HUDEP-2 (cell line): ENCODE results near the gene LORICRIN.

Source experiments
- DNase-seq, 76 experiments: peaks; one replicate each; lab custom pipeline; 2025; ENCODE audit not compliant: unreplicated experiment in 76 of 76; lab: John Stamatoyannopoulos, UW

Gene LORICRIN

DNA sequence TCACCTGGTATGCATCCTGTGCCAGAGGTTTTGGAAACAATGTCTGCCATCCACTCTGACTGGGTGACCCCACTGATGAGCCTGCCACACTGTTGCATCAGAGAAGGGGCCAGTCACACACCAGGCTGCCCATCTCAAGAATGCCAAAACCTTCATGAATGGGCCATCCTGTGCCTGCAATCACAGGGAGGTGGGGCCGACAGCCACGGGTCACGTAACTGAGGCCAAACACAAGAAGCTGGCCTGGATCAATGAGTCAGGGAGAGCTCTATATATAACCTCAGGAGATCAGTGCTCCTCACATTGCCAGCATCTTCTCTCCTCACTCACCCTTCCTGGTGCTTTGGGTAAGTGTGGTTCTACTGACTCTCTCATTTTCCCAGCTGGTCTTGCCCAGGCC, at the start of gene LORICRIN:
LORICRIN (plus strand) TSS at position 301 of the 400 bp plus-strand sequence. CDS start 1,263 bp downstream, outside the sequence.
- no peak for DNase-seq

DNA sequence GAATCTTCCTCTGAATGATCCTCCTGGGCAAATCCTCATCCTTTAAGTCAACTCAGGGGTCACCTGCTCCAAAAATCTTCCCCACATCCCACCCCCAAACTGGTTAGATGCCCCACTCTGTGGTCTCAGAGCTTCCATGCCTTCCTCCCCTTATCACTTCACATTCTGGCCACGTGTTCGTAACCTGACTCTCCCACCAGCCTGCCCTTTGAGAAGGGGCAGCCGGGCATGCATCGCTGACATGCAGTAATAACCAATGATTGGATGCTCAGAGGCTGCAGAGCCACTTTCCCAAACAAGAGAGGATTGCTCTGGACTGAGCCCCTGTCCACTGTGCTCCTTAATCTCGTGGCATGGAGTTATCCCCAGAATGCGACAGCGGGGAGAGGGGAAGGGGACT, 49.3 kb upstream of the LORICRIN start:
- no peak for DNase-seq

DNA sequence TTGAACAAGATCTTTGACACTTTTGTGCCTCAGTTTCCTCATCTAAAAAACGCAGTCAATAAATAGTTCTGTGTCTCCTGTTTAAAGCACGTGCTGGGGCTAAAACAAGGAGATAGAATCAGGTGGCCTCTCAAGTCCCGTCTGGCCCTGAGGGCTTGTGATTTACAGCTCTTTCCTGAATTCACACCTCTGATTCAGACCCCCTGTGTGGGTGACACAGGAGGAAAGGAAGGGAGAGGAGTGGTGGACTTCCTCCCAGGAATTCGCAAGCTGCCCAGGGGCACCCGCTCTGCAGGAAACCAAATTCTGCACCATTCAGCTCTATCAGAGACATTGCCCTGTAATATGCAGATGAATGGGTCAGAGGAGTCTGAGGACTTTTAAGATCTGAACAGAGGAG, 47.3 kb upstream of the LORICRIN start:
- no peak for DNase-seq

DNA sequence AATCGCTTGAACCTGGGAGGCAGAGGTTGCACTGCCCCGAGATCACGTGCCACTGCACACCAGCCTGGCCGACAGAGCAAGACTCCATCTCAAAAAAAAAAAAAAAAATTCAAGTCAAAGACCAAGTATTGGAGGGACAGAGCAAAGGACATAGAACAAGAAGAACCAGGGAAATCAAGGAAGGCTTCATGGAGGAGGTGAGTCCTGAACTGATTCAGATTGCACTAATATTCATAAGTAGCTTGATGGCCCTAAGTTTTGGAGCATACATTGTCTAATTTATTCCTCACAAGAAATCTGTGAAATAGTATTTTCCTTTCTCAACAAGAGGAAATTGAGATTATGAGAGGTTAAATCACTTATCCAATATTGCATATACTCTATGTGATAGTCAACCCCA, 46.0 kb upstream of the LORICRIN start:
- no peak for DNase-seq

DNA sequence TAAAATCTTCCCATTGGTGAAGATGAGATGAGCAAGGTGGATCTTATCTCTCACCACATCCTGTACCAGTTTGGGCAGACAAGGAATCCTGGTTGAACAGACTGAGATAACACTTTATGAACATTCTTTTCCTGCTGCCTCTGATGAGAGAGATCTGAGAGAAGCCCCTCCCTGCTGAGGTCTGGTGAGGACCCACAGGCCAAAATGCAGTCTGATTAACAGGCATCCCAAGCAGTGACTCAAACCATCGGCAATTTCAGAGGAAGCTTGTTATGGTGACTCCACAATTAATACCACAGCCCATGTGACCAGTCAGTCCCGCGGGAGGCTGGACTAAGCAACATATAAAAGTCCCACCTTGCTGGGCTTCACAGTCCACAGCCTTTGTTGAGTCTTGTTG, 42.3 kb upstream of the LORICRIN start, which contains the start of gene PRR9:
PRR9 (plus strand) TSS at position 373 of the 400 bp plus-strand sequence. CDS start 561 bp downstream, outside the sequence.
- DNase-seq = peak in 11 of 76 experiments; percentile 4 to 35 (median 19)

- DNase-seq = no peak
Measured at GRCh38 chr1:153217744-153218416, 41.6 kb upstream of the LORICRIN start.

DNA sequence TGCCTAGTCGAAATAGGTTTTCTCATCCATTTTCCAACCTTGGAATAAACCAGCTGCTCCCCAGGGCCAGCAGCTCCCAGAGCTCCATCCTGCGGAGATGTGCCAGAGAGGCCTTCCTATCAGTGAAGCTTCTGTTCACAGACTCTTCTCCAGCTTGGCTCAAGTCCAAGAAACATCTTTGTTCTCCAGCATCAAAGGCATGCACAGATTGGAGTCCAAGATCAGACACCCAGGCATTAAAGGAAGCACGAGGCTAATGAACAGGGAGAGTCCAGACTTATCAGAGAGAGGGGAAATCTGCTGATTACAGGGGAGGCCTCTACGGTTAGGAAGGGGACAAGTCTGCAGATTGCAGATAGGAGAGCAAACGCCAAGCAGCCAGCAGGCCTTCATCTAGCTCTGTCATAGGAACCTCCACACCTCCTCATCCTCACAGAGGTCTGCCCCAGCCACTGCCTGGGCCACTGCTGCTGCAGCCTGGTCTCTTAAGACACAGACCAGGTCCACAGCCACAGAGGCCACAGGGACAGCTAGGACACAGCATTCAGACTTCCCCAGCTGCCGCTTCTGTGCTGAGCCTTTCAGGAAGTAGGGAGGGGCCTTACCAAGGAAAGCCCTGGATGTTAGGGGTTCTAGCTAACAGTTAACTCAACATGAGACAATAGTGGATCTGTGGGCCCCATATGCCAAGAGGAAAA, 38.7 kb upstream of the LORICRIN start:
- DNase-seq = peak in 42 of 76 experiments; percentile 4 to 70 (median 37)

DNA sequence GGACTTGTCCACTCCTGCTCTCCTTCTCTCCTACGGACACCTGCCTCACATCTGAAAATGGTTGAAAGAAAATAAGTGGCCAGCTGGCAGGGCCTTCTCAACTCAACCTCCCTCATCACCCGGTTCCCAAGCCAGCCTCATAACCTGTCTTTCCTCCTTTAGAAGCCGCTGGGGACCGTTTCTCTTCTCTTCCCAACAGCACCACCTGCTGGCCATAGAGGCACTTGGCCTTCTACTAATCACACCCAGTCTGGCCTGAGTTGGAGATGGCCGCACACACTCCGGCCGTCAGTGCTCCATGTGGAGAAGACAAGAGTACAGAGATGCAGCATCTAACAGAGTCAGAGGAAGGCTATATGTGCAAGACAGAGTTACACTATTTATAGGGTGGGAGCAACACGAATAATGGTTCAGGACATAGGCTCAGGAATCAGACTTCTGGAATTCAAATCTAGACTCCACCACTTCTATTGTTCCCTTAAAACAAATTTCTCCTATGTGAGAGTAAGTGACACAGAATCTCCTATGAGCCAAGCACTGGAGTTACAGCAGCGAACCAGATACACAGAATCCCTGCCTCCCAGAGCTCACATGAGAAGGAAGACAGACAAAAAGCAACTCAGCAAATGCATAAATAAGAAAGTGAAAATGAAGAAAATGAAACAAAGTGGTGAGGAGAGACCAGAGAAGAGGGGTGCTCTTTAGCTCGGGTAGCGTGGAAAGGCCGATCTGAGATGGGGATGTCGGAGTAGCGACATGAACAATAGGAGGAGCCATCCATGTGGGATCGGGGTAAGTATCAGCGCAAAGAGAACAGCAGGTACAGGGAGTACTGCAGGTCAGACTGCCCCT, 36.2 kb upstream of the LORICRIN start:
- DNase-seq = peak in 61 of 76 experiments; percentile 3 to 71 (median 36)

DNA sequence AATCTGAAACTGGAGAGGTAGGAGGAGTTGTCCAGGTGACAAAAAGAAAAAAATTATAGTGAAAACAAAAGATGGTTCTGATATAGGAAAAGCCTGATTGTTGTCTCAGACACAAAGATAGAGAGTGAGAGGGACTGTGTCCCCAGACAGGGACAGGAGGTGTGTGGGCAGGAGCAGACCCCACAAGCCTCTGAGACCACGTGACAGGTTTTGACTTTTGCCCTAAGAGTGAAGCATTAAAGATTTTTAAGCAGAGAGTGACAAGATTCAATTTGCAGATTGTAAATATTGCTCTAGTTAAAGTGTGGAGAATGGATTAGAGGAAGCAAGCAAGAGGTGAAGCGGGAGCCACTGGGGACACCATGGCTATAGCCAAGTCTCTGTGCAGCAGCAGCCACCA, 31.7 kb upstream of the LORICRIN start:
- DNase-seq = no peak

GRCh38 chr1:153228491-153228890, 31.0 kb upstream of the LORICRIN start:
- DNase-seq = no peak

DNA sequence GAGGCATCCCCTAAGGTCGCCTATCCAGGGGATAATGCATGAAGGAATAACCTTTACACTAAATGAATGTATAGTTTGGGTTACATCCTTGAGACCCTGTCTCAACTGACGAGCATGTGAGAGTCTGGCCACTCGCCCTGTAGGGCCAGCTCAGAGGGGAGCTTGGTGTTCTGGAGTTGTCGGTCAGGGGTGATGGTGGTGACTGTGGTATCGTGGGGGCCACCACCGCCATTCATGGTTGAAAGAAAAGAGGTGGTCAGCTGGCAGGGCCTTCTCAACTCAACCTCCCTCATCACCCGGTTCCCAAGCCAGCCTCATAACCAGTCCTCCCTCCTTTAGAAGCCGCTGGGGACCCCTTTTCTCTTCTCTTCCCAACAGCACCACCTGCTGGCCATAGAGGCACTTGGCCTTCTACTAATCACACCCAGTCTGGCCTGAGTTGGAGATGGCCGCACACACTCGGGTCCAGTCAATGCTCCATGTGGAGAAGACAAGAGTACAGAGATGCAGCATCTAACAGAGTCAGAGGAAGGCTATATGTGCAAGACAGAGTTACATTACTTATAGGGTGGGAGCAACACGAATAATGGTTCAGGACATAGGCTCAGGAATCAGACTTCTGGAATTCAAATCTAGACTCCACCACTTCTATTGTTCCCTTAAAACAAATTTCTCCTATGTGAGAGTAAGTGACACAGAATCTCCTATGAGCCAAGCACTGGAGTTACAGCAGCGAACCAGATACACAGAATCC, 30.2 kb upstream of the LORICRIN start:
- peak in 21 of 76 experiments; percentile 4 to 43 (median 16) for DNase-seq

DNA sequence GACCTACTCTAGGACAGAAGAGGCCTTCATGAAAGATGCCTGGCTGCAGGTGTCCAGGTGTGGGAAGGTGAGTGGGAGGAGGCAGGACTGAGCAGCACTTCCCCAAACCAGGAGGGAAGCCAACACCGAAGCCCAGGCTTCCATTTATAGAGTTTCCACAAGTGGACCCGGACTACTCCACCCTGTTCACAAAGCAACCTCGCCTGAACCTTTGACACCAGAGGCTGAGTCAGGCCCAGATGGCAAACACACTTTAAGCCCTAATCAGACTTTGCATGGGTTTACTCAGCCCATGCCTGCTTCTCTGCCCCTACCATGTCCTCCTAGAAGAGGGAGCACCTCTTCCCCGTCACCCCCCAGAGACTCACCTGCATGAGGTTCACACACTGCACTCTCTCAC, 28.1 kb upstream of the LORICRIN start:
- DNase-seq = no peak

DNA sequence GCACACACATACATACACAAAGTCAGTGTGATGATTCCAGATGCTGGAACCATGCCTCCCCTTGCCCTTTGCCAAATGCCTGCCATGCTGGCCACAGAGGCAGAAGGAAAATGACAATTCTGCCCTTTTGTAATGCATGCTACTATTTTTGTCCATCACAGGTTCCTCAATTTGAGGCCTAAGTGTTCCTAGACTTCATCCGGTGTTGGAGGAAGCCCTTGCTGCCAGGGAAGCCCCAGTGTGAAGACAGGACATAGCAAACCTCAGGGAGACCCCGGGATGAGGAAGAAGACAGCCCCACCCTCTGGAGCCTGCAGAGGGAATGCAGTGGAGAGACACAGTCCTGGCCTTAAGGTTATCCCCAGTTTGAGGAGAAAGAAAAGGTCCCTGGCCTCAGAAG, 27.7 kb upstream of the LORICRIN start:
- no peak for DNase-seq

DNA sequence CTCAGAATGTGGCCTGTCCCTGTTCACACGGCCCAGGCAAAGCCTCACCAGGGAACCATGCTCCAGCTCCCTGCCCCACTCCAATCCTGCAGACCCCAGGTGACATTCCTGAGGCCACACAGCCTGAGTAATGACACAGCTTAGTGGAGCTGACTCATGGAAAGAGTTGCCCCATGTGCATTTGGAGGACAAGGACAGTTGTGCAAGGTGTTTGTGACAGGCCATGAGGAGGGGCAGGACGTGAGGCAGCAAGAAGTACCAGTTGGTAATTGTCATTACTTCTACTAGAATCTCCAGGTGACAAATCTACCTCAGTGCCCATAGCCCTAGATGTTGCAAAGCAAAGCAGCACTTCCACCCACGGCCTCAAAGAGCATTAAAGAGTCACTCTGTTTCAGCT, 26.9 kb upstream of the LORICRIN start:
- no peak for DNase-seq

DNA sequence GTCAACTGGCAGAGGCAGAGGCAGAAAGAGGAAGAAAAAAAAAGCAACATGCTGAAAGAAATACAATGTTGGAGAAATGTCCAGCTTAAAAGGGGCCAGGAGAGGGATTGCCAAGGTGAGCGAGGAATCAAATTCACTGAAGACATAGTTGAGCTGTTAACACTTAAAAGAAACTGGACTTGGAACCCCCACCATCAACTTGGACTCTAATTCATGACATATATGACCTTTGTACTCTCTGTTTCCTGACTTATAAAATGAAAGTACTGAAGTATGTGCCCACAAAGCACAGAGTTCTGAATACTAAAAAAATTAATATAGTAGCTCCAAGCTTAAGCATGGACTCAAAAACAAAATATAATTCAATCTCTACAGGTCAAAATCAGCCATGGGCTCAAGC, 26.0 kb upstream of the LORICRIN start:
- no peak for DNase-seq

DNA sequence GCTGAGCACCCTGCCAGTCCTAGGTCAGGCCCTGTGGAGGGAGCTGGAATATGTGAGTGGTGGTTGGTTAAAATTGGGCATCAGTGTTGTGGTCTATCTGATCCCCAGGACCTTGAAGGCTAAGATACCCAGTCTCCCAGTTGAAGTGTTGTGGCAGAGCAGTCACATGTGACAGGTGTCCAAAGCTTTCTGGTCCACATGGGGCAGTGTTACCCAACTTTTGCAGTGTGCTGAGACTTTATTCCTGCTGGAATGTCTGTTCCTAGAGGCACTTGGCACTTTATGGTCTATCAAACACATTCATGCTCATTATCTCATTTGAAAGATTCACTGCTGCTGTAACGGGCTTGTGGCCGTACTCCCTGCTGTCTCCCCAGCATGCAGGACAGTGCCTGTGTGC, 21.0 kb upstream of the LORICRIN start:
- DNase-seq = peak in 3 of 76 experiments; percentile 1 to 3 (median 2)

DNA sequence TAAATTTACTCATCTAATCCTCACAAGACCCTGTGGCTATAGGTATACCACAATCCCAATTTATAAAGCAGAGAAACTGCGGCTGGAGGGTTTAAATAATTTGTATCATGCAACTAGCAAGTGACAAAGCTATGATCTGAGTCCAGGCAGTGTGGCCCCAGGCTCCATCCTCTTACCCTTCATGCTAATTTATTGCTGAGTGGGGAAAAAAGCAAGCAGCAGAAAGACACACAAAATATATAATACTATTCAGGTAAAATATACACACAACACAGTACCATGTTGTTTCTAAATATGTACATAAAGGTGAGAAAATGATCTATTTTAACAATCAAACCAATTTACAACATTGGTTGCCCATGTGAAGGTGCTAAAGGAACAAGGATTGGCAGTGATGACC, 17.3 kb upstream of the LORICRIN start:
- no peak for DNase-seq

GRCh38 chr1:153245466-153245865, 14.0 kb upstream of the LORICRIN start:
- DNase-seq = no peak

DNA sequence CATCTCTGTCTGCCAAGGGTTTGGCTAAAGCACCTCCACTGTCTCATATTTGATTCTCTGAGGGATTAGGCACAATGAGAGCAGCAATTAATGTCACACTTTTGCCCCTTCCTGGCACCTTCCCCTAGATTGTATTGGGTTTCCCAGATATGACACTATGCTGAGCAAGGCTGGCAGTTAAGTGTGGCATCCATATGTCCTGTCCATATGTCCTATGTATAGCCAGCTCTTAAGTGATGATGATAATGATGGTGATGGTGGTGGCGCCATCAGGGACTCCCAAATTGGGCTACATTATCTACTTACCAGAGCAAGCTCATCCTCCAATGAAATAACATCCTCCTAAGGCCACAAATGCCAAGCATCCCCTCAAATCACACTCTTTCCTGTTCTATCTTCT, 13.5 kb upstream of the LORICRIN start:
- DNase-seq = no peak

DNA sequence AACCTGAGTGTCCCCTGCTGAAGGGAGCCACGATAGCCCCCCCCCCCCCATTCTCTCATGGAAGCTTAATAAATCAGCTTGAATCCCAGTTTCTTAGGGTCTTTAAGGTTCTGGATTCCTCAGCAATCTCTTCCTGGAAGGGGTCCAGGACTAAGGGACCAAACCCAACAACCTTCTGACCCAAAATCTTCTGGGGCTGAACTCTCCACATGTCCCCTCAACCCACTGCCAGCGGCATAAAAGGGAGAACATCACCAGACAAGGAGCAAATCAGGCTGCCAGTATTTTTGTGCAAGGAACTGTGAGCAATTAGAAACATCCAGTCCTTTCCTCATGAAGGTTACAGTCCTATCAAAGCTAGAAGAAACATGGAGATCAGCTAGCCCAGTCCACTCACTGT, 12.7 kb upstream of the LORICRIN start:
- no peak for DNase-seq
